Upper lobe of left lung (tissue), 6 donors: ENCODE measurements around the gene OR52I1. TPM values are rescaled to one million over a fixed set of nuclear protein-coding genes. Genes with fewer than 3 reads are reported as not detected.

Source experiments
- ATAC-seq, 2 donors: fragments of 200-7000 bp; cut with Tn5 transposase; one replicate each; pipeline ENCODE4 v1.9.1; 2022; ENCODE audit warnings: mild to moderate bottlenecking in 2 of 2, moderate library complexity in 2 of 2; ENCODE audit not compliant: low FRiP score in 2 of 2
- DNase-seq, 2 donors: peaks; one replicate each; pipeline ENCODE4 v3.0.0-alpha.2; 2019 to 2020
- H3K27ac ChIP-seq, 4 donors: fragments of 200-600 bp; sonication (generic); one replicate each; pipeline ENCODE4 v1.5.1; 2016 to 2019
- H3K27me3 ChIP-seq, 4 donors: fragments of 200-600 bp; sonication (generic); one replicate each; pipeline ENCODE4 v1.5.1; 2017 to 2019
- H3K36me3 ChIP-seq, 4 donors: fragments of 200-600 bp; sonication (generic); one replicate each; pipeline ENCODE4 v1.5.1; 2016 to 2019
- H3K4me1 ChIP-seq, 4 donors: fragments of 200-600 bp; sonication (generic); one replicate each; pipeline ENCODE4 v1.5.1; 2018 to 2019
- H3K4me3 ChIP-seq, 4 donors: fragments of 200-600 bp; sonication (generic); one replicate each; pipeline ENCODE4 v1.5.1; 2017 to 2019; ENCODE audit warnings: mild to moderate bottlenecking in 2 of 4, moderate library complexity in 1 of 4
- H3K9me3 ChIP-seq, 4 donors: fragments of 200-600 bp; sonication (generic); one replicate each; pipeline ENCODE4 v1.5.1; 2018 to 2019
- EP300 ChIP-seq, 4 donors: sonication (generic); formaldehyde crosslinking; IDR thresholded peaks; one replicate each; pipeline ENCODE4 v1.5.1; 2017; ENCODE audit warnings: antibody characterized with exemption in 4 of 4, control low read depth in 2 of 4
- POLR2A ChIP-seq, 4 donors: fragments of 450-650 bp; IDR thresholded peaks; one replicate each; pipeline ENCODE4 v1.5.1; 2016 to 2017; ENCODE audit warnings: antibody characterized with exemption in 4 of 4, mild to moderate bottlenecking in 2 of 4
- POLR2AphosphoS5 ChIP-seq, 2 donors: sonication (generic); formaldehyde crosslinking; IDR thresholded peaks; one replicate each; pipeline ENCODE4 v1.5.1; 2017; ENCODE audit warnings: antibody characterized with exemption in 2 of 2
- WGBS, 2 donors: methylation state at CpG; one replicate each; pipeline ENCODE4 v1.1.5; 2017 to 2018; 5-methylcytosine and 5-hydroxymethylcytosine counted together
- total RNA-seq, 6 donors: library from RNA; depleted of rRNA in 4 of 6; stranded (reverse); fragments of >200 nt in 4 of 6; gene quantifications; one replicate each; pipeline versions ENCODE4 v1.1.0 to v1.2.1, GENCODE V29; 2016 to 2021
- TF ChIP-seq, protein P1 (sequence below), 6 experiments: fragments of 450-650 bp in 4 of 6; fragments of 200-600 bp in 2 of 6; sonication (generic) in 2 of 6; IDR thresholded peaks; one replicate each; pipeline ENCODE4 v1.5.1; 2016 to 2019; ENCODE audit warnings: antibody characterized with exemption in 6 of 6
- donor health status: DM: no; HTN: no; CAD: no; lungs with moderate emphysema.
- donor health status: DM: no; HTN: yes; CAD: no; lungs with severe emphysema.

Gene OR52I1
- total RNA-seq, 6 donors from 2014 or later = not detected

DNA sequence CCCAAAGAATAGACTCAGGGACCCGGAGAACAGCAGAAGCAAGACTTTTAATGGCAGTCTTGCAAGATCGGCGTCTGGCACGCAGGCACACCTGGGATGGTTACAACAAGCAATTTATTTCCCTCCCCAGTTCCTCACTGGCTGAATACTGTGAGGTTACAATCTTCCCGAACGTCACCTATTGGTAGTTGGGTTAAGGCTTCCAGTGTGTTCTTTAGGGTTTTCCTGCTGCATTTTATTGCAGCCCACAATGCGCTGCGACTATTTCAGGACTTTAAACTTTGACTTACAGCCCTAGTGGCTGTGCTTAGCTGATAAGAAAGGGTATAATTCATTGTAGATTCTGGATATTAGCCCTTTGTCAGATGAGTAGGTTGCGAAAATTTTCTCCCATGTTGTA lies 25.7 kb downstream of the OR52I1 start:
- Histone ChIP-seq H3K27ac (no peak overlapping the region), H3K4me1 (no peaks in the 10 kb centered on the region), H3K4me3 (no peak overlapping the region), H3K9me3 (no peaks in the 10 kb centered on the region), H3K36me3 (no peaks in the 10 kb centered on the region), H3K27me3 (no peaks in the 10 kb centered on the region)
- TF ChIP-seq POLR2AphosphoS5 (IDR thresholded peaks at IDR 0.05) = no peak
- TF ChIP-seq POLR2A (IDR thresholded peaks at IDR 0.05) = no peak
- TF ChIP-seq, protein P1, sequence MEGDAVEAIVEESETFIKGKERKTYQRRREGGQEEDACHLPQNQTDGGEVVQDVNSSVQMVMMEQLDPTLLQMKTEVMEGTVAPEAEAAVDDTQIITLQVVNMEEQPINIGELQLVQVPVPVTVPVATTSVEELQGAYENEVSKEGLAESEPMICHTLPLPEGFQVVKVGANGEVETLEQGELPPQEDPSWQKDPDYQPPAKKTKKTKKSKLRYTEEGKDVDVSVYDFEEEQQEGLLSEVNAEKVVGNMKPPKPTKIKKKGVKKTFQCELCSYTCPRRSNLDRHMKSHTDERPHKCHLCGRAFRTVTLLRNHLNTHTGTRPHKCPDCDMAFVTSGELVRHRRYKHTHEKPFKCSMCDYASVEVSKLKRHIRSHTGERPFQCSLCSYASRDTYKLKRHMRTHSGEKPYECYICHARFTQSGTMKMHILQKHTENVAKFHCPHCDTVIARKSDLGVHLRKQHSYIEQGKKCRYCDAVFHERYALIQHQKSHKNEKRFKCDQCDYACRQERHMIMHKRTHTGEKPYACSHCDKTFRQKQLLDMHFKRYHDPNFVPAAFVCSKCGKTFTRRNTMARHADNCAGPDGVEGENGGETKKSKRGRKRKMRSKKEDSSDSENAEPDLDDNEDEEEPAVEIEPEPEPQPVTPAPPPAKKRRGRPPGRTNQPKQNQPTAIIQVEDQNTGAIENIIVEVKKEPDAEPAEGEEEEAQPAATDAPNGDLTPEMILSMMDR (IDR thresholded peaks at IDR 0.05) = no peak
- no peak for TF ChIP-seq EP300 (IDR thresholded peaks at IDR 0.05)
- WGBS, 2 donors = 75% methylated on average over 9 of the region's 9 CpGs
- ATAC-seq (no peak), DNase-seq (no peak)

DNA sequence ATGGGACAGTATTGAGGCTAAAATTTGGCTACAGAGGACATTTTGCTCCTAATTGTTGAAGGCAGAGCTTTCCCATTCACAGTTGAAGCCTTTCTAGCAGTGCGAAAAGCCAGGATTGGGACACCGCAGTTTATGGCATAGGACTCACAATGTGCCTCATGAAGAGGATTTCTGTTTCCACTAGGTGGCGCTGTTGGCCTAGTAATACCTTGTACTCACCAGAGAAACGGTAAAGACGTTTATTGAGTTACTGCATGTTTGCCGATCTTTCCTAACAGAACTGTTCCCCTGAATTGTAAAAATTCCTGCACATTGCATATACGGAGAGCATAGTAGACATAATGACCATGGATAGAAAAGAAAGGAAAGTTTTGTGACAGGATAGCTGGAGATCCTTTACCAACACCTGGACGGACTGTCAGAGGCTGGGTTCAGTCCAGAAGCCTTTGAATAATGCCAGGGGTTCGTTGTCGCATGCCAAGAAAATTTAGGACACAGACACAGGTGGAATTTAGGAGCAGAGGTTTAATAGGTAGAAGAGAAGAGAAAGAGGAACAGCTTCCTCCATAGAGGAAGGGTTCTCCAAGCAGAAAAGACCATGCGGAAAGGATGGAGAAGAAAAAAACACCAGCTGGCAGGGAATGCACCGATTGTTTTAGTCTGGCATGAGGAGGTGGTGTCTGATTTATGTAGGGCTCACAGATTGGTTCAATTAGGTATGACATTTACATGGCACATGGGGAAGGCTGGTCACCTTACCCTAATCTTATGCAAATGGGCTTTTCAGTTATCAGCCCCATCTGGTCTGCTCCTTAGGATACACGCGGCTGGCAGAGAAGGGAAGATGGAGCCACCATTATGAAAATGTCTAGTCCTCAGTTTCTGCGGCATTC lies 32.6 kb downstream of the OR52I1 start:
- H3K27ac ChIP-seq = no peak overlapping the region
- no peaks in the 10 kb centered on the region for H3K4me1 ChIP-seq
- H3K9me3 ChIP-seq = peaks cover 0 to 12% (median 8%) of the 10 kb centered on the region in 4 donors
- TF ChIP-seq EP300 (IDR thresholded peaks at IDR 0.05) (no peak), POLR2AphosphoS5 (IDR thresholded peaks at IDR 0.05) (no peak), POLR2A (IDR thresholded peaks at IDR 0.05) (no peak)
- TF ChIP-seq, protein P1 (IDR thresholded peaks at IDR 0.05) = peak in 5 of 6 experiments; percentile 21 to 59 (median 38)
- H3K27me3 ChIP-seq = no peaks in the 10 kb centered on the region
- 48 to 50% methylated on average over 15 of the region's 15 CpGs for WGBS, 2 donors
- no peak for ATAC-seq
- no peak overlapping the region for H3K4me3 ChIP-seq
- no peaks in the 10 kb centered on the region for H3K36me3 ChIP-seq
- DNase-seq = peak in 1 of 2 donors; percentile 44

DNA sequence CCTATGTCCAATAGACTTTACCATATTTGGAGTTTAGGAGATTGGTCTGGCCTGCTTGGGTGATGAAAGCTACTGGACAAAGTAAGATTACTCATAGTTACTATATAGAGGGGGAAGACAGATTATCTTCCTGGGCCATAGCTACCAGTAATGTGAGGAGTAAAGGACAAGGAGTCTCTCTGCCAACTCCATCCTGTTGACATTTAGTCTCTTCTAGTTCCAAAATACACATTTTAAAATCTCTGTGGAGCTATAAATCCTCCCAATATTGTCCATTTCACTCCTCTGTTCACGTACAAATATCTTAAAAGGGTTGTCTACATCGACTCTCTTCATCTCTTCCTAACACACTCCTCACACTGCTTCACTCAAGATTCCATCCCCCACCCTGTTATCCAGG lies 42.3 kb downstream of the OR52I1 start:
- 76 to 87% methylated on average over 2 of the region's 2 CpGs for WGBS, 2 donors
- no peaks in the 10 kb centered on the region for H3K27me3 ChIP-seq
- no peaks in the 10 kb centered on the region for H3K36me3 ChIP-seq
- peaks cover 0 to 3% (median 0%) of the 10 kb centered on the region in 4 donors for H3K4me1 ChIP-seq
- H3K27ac ChIP-seq = no peak overlapping the region
- ATAC-seq = no peak
- TF ChIP-seq, protein P1 (IDR thresholded peaks at IDR 0.05) = no peak
- TF ChIP-seq POLR2A (IDR thresholded peaks at IDR 0.05) (no peak), EP300 (IDR thresholded peaks at IDR 0.05) (no peak), POLR2AphosphoS5 (IDR thresholded peaks at IDR 0.05) (no peak)
- H3K4me3 ChIP-seq = no peak overlapping the region
- H3K9me3 ChIP-seq = no peaks in the 10 kb centered on the region
- no peak for DNase-seq

DNA sequence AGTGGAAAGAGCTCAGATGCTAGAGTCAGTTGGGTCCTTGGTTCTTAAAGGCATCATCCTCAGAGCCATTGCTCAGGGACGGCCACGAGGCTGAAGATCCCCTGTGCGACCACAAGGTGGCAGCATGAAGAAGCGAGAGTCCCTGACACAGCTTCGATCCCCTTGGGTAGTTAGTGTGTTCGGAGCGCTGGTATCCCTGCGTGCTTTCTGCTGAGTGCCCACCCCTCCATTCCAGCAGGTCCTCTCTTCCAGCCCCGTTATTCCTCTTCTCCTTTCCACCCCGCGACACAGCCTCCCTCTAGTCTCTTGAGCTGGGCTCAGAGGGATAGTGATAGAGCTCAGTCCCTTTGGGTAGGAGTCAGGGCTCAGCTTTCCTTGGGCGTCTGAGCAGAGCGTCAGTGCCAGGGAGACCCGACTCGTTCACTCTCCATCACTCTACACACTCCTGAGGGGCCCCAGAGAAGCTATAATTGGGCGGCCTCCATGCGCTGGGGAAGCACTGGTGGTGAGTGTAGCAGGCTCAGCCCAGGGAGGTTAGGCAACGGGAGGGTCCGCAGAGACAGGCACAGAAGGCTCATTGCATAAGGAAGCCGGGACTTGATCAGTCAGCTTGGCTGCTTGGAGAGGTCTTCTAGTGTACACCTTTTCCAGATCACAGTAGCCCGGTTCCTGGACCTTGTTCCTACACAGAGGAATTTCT lies 43.3 kb downstream of the OR52I1 start, which contains the start of gene OR51D1:
OR51D1 (plus strand) TSS at position 516 of the 700 bp plus-strand sequence. CDS start 2,314 bp downstream, outside the sequence.
- peaks cover 0 to 3% (median 0%) of the 10 kb centered on the region in 4 donors for H3K4me1 ChIP-seq
- H3K27me3 ChIP-seq = no peaks in the 10 kb centered on the region
- H3K36me3 ChIP-seq = no peaks in the 10 kb centered on the region
- H3K4me3 ChIP-seq = no peak within 1 kb of the TSS
- H3K9me3 ChIP-seq = no peaks in the 10 kb centered on the region
- DNase-seq = peak in 1 of 2 donors; percentile 69
- no peak within 1 kb of the TSS for H3K27ac ChIP-seq
- ATAC-seq = peak; percentile 79 to 92
- WGBS, 2 donors = 31 to 41% methylated on average over 18 to 21 of the region's 21 CpGs
- TF ChIP-seq, protein P1 (IDR thresholded peaks at IDR 0.05) = peak; percentile 74 to 87 (median 80)
- no peak for TF ChIP-seq EP300 (IDR thresholded peaks at IDR 0.05)
